HG02588 (cell line): Measurements from ENCODE around the gene GREM1.
A peak's percentile ranks its signal among the peaks of the same experiment; 100 is the strongest.

Experiments used
- ATAC-seq: cut with Tn5 transposase; IDR thresholded peaks from one replicate; pipeline ENCODE4 v1.9.1; 2021; ENCODE audit warnings: mild to moderate bottlenecking, moderate library complexity; ENCODE audit not compliant: unreplicated experiment

The GREM1 gene

GRCh38 chr15:32694222-32694983 lies 23.4 kb upstream of the GREM1 start:
- no peak for ATAC-seq

- no peak for ATAC-seq
Measured at GRCh38 chr15:32698773-32699390, 18.9 kb upstream of the GREM1 start.

GRCh38 chr15:32700501-32701150 lies 17.2 kb upstream of the GREM1 start:
- no peak for ATAC-seq

GRCh38 chr15:32701863-32702262 lies 15.9 kb upstream of the GREM1 start:
- no peak for ATAC-seq

- no peak for ATAC-seq
Measured at GRCh38 chr15:32704395-32704981, 13.3 kb upstream of the GREM1 start.

- no peak for ATAC-seq
Measured at GRCh38 chr15:32705446-32705845, 12.4 kb upstream of the GREM1 start.

GRCh38 chr15:32706704-32707103 lies 11.1 kb upstream of the GREM1 start:
- ATAC-seq: no peak

GRCh38 chr15:32707436-32707835 lies 10.4 kb upstream of the GREM1 start:
- ATAC-seq: no peak

- ATAC-seq: no peak
Measured at GRCh38 chr15:32709295-32710033, 8.3 kb upstream of the GREM1 start.

GRCh38 chr15:32715276-32715675 lies 2.5 kb upstream of the GREM1 start:
- no peak for ATAC-seq

- ATAC-seq: no peak
Measured at GRCh38 chr15:32716216-32716914, 1.4 kb upstream of the GREM1 start.

GRCh38 chr15:32716915-32717425 lies 834 bp upstream of the GREM1 start:
- ATAC-seq: no peak

GRCh38 chr15:32718227-32718820 lies 520 bp downstream of the GREM1 start:
- ATAC-seq: no peak

- ATAC-seq: no peak
Measured at GRCh38 chr15:32718821-32719716, 1.3 kb downstream of the GREM1 start.

GRCh38 chr15:32721596-32721995 lies 3.8 kb downstream of the GREM1 start:
- no peak for ATAC-seq

- ATAC-seq: no peak
Measured at GRCh38 chr15:32722136-32722535, 4.3 kb downstream of the GREM1 start.

- ATAC-seq: peak; percentile 88
Measured at GRCh38 chr15:32723171-32723948, 5.6 kb downstream of the GREM1 start.
